ENCODE data around the gene DTD1. TPM values are rescaled to one million over a fixed set of nuclear protein-coding genes. Genes with fewer than 3 reads are reported as not detected.

The DTD1 gene
- total and polyA plus RNA-seq, 2 of the 13 experiments (the other 11 are each of a cell fraction or from before 2014, with no cell fraction given) = 41.2 to 79.3 TPM

DNA sequence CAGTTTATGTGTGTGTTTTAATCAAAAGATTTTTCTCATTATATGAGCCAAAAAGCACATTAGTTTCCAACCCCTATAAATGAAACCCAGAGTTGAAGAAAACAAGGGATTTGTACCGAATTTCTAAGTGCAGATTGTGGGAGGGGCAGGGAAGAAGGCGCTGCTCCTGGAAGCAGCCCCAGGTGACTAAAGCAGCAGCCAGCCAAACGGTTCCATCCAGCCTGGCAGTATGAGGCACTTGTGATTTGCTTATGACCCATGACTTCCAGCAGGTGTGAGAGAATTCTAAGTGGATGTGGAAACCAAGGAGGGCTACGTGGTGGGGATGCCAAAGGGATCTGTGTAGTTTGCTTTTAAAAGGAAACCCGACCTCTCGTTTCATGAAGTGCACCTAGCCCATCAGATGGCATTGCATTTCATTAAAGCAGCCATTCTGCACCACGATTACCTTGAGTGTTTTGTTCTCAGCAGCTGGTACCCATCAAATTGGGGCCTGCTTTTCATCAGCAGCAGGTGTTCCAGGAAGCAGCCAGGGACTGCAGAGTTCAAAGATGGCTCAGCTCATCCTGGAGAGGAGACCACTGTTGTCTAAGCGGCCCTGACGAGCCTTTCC is 79.1 kb downstream of the DTD1 start:
- Histone ChIP-seq H3K27ac (ENCODE audit: extremely low read length, insufficient read depth, low read length) (no peak overlapping the region), H3K4me1 (ENCODE audit: insufficient read depth, low read length) (peaks cover 21% of the 10 kb centered on the region), H3K79me2 (ENCODE audit: insufficient read depth, low read length) (no peaks in the 10 kb centered on the region), H4K20me1 (ENCODE audit: insufficient read depth, low read length) (no peaks in the 10 kb centered on the region), H3K9me3 (ENCODE audit: low read length) (no peaks in the 10 kb centered on the region), H3K27me3 (ENCODE audit: control insufficient read depth in 1 of 2, insufficient read depth in 2 of 2, low read length in 2 of 2) (no peaks in the 10 kb centered on the region), H3K4me2 (ENCODE audit: low read depth, low read length) (no peak overlapping the region), H3K9ac (ENCODE audit: insufficient read depth, low read depth, low read length) (no peak overlapping the region), H2AFZ (ENCODE audit: low read length) (no peak overlapping the region), H3K4me3 (replicated peaks in 1 of 3; ENCODE audit: insufficient read depth in 1 of 3, low read depth in 2 of 3, low read length in 3 of 3) (no peak overlapping the region), H3K36me3 (replicated peaks in 1 of 2; ENCODE audit: control insufficient read depth in 1 of 2, insufficient read depth in 2 of 2, low read length in 2 of 2) (no peaks in the 10 kb centered on the region)
- BruUV-seq (replicated peaks) = no TSS peak
- ChIA-PET POLR2A (no interaction called here), CTCF (ENCODE audit: low intra/inter-chr PET ratio, low total read pairs) (no interaction called here)
- WGBS (ENCODE audit: low lambda C conversion rate) = 85% methylated on average over 9 of the region's 9 CpGs
- TF ChIP-seq ZNF253 (CRISPR knock-in tag; IDR thresholded peaks at IDR 0.05; ENCODE audit: borderline replicate concordance) (0 out of 2 replicates have a peak, but pooled peaks have one; percentile 41), SRF (IDR thresholded peaks at IDR 0.05; ENCODE audit: low read depth, low read length) (no peak)
- DNase-seq (ENCODE audit: low spot score) = no peak
- no peak for ATAC-seq
- intact Hi-C loops (cut with micrococcal nuclease; ENCODE audit: unreplicated experiment) = no loop called here
- FAIRE-seq = no peak
- in situ Hi-C loops (cut with HindIII; ENCODE audit: extremely low pct_ligation_motif_present, low pct_unique_long_range_greater_than_20kb) = no loop called here

DNA sequence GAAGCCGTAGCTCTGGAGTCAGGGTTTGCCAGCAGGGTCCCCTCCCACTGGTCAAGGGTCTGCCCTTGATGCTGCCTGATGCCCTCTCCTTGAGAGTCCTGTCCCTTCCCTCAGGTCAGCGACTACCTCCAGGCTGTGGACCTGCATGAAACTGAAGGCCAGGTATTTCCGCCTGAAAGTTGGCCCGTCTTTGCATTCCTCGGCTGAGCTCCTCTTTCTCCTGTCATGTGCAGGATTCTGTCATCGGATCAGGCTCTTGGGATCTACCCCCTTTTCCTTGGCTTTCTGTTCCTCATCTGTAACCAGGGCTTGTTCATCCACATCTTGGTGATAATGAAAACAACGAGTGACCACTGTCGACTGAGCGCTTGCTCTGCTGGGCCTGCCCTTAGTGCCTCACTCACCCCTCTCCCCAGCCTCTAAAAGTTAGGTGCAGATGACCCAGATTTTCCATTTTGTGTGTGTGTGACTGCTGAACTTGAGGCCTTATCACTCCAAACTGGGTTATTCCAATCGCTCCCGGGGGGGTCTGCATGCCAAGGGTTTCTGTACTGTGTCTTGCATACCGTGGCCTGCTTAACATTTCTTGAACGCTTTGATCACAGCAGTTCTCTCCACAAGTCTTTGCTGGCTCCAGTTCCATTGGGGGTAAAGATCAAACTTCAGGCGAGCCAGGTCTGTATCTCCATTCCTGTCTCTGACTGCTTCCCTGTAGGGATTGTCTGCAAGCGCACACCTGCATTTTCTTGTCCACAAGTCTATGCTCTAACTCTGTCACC is 81.6 kb downstream of the DTD1 start:
- POLR2A ChIA-PET = no interaction called here
- FAIRE-seq = no peak
- H3K4me3 ChIP-seq (replicated peaks in 1 of 3; ENCODE audit: insufficient read depth in 1 of 3, low read depth in 2 of 3, low read length in 3 of 3) = no peak overlapping the region
- 91% methylated on average over 15 of the region's 15 CpGs for WGBS (ENCODE audit: low lambda C conversion rate)
- no peaks in the 10 kb centered on the region for H4K20me1 ChIP-seq (ENCODE audit: insufficient read depth, low read length)
- in situ Hi-C loops (cut with HindIII; ENCODE audit: extremely low pct_ligation_motif_present, low pct_unique_long_range_greater_than_20kb) = no loop called here
- TF ChIP-seq, protein P1, sequence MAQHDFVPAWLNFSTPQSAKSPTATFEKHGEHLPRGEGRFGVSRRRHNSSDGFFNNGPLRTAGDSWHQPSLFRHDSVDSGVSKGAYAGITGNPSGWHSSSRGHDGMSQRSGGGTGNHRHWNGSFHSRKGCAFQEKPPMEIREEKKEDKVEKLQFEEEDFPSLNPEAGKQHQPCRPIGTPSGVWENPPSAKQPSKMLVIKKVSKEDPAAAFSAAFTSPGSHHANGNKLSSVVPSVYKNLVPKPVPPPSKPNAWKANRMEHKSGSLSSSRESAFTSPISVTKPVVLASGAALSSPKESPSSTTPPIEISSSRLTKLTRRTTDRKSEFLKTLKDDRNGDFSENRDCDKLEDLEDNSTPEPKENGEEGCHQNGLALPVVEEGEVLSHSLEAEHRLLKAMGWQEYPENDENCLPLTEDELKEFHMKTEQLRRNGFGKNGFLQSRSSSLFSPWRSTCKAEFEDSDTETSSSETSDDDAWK (CRISPR knock-in tag; IDR thresholded peaks at IDR 0.05) = no peak
- TF ChIP-seq GABPA (IDR thresholded peaks at IDR 0.05; ENCODE audit: low read depth, low read length) = 0 out of 2 replicates have a peak, but pooled peaks have one; percentile 9
- TF ChIP-seq GABPA (CRISPR knock-in tag; IDR thresholded peaks at IDR 0.05; ENCODE audit: low read depth) = no peak
- peak; percentile 23; the same call in 1 of the 2 replicates for TF ChIP-seq ZFX (CRISPR knock-in tag; IDR thresholded peaks at IDR 0.05; ENCODE audit: low read depth)
- no peak for TF ChIP-seq MAFG (CRISPR knock-in tag; IDR thresholded peaks at IDR 0.05)
- CTCF ChIA-PET (ENCODE audit: low intra/inter-chr PET ratio, low total read pairs) = no interaction called here
- H3K4me1 ChIP-seq (ENCODE audit: insufficient read depth, low read length) = peaks cover 25% of the 10 kb centered on the region
- BruUV-seq (replicated peaks) = no TSS peak
- H3K27ac ChIP-seq (ENCODE audit: extremely low read length, insufficient read depth, low read length) = no peak overlapping the region
- ATAC-seq = peak; percentile 23; the same call in 2 of the 3 replicates
- H3K36me3 ChIP-seq (replicated peaks in 1 of 2; ENCODE audit: control insufficient read depth in 1 of 2, insufficient read depth in 2 of 2, low read length in 2 of 2) = no peaks in the 10 kb centered on the region
- no peak for DNase-seq (ENCODE audit: low spot score)
- H3K27me3 ChIP-seq (ENCODE audit: control insufficient read depth in 1 of 2, insufficient read depth in 2 of 2, low read length in 2 of 2) = no peaks in the 10 kb centered on the region
- no peak overlapping the region for H2AFZ ChIP-seq (ENCODE audit: low read length)
- no peaks in the 10 kb centered on the region for H3K79me2 ChIP-seq (ENCODE audit: insufficient read depth, low read length)
- intact Hi-C loops (cut with micrococcal nuclease; ENCODE audit: unreplicated experiment) = loop anchor here (2.0 kb wide), 1 partner anchor 15 kb away; no protein-coding TSS in a partner anchor
- H3K9ac ChIP-seq (ENCODE audit: insufficient read depth, low read depth, low read length) = no peak overlapping the region
- H3K4me2 ChIP-seq (ENCODE audit: low read depth, low read length) = no peak overlapping the region
- H3K9me3 ChIP-seq (ENCODE audit: low read length) = no peaks in the 10 kb centered on the region
